ENCODE data around the gene FBXL16. TPM values are rescaled to one million over a fixed set of nuclear protein-coding genes. Genes with fewer than 3 reads are reported as not detected.

Gene FBXL16
- polyA plus RNA-seq, 1 experiment = 0.11 TPM

- Histone ChIP-seq H3K27ac (ENCODE audit: low read depth, low read length) (no peak overlapping the region), H3K9me3 (ENCODE audit: control insufficient read depth, insufficient read depth, low read length) (no peaks in the 10 kb centered on the region; the same call in 1 of the 2 replicates), H3K27me3 (ENCODE audit: control insufficient read depth, insufficient read depth, low read length) (no peaks in the 10 kb centered on the region), H3K4me3 (ENCODE audit: low read depth, low read length) (no peak overlapping the region)
- no peak for TF ChIP-seq CTCF (IDR thresholded peaks at IDR 0.05; ENCODE audit: low read depth, low read length)
- ChIA-PET POLR2A (no interaction called here), CTCF (interaction anchor here (1.0 kb wide), 1 partner anchor 14 kb away, joined by 3 read pairs; no protein-coding TSS in a partner anchor)
- no peak for DNase-seq (ENCODE audit: low read depth, low spot score)
Observed at GRCh38 chr16:732936-733335, 27.3 kb upstream of the FBXL16 start.

GRCh38 chr16:732332-732731, 26.7 kb upstream of the FBXL16 start:
- H3K27ac ChIP-seq (ENCODE audit: low read depth, low read length) = no peak overlapping the region
- no peak overlapping the region for H3K4me3 ChIP-seq (ENCODE audit: low read depth, low read length)
- no peak for DNase-seq (ENCODE audit: low read depth, low spot score)
- POLR2A ChIA-PET = no interaction called here
- CTCF ChIA-PET = no interaction called here
- no peak for TF ChIP-seq CTCF (IDR thresholded peaks at IDR 0.05; ENCODE audit: low read depth, low read length)
- H3K9me3 ChIP-seq (ENCODE audit: control insufficient read depth, insufficient read depth, low read length) = no peaks in the 10 kb centered on the region; the same call in 1 of the 2 replicates
- no peaks in the 10 kb centered on the region for H3K27me3 ChIP-seq (ENCODE audit: control insufficient read depth, insufficient read depth, low read length)

- no peak for TF ChIP-seq CTCF (IDR thresholded peaks at IDR 0.05; ENCODE audit: low read depth, low read length)
- DNase-seq (ENCODE audit: low read depth, low spot score) = no peak
- POLR2A ChIA-PET = interaction anchor here (1.8 kb wide), 1 partner anchor 10 kb away, joined by 5 read pairs; the partner anchor contains the start of gene ANTKMT
- H3K27ac ChIP-seq (ENCODE audit: low read depth, low read length) = no peak overlapping the region
- H3K27me3 ChIP-seq (ENCODE audit: control insufficient read depth, insufficient read depth, low read length) = no peaks in the 10 kb centered on the region
- no peak overlapping the region for H3K4me3 ChIP-seq (ENCODE audit: low read depth, low read length)
- no peaks in the 10 kb centered on the region; the same call in 1 of the 2 replicates for H3K9me3 ChIP-seq (ENCODE audit: control insufficient read depth, insufficient read depth, low read length)
- CTCF ChIA-PET = no interaction called here
Observed at GRCh38 chr16:730666-731509, 25.3 kb upstream of the FBXL16 start.

- Histone ChIP-seq H3K27ac (ENCODE audit: low read depth, low read length) (no peak overlapping the region), H3K4me3 (ENCODE audit: low read depth, low read length) (no peak overlapping the region), H3K9me3 (ENCODE audit: control insufficient read depth, insufficient read depth, low read length) (no peaks in the 10 kb centered on the region; the same call in 1 of the 2 replicates), H3K27me3 (ENCODE audit: control insufficient read depth, insufficient read depth, low read length) (no peaks in the 10 kb centered on the region)
- CTCF ChIA-PET = interaction anchor here (1.5 kb wide), 1 partner anchor 11 kb away, joined by 4 read pairs; the partner anchor contains the start of gene CIAO3
- POLR2A ChIA-PET = interaction anchor here (1.8 kb wide), 1 partner anchor 9 kb away, joined by 5 read pairs; the partner anchor contains the start of gene ANTKMT
- DNase-seq (ENCODE audit: low read depth, low spot score) = no peak
- no peak for TF ChIP-seq CTCF (IDR thresholded peaks at IDR 0.05; ENCODE audit: low read depth, low read length)
Observed at GRCh38 chr16:729768-730665, 24.4 kb upstream of the FBXL16 start.
